IPS-15b (cell line): ENCODE data around the gene NPIPB8.
"Not testable (repeated sequence)": the region's sequence is repeated elsewhere in the genome, so short reads cannot be mapped to it uniquely, and the experiment has no call there.

ENCODE experiments used
- H3K27me3 ChIP-seq: one replicate; pipeline ENCODE4 v1.6.1; 2013; ENCODE audit warnings: low read length; ENCODE audit not compliant: control insufficient read depth, insufficient read depth
- H3K36me3 ChIP-seq: one replicate; pipeline ENCODE4 v1.6.1; 2013; ENCODE audit warnings: low read length; ENCODE audit not compliant: control insufficient read depth, insufficient read depth
- H3K4me1 ChIP-seq: one replicate; pipeline ENCODE4 v1.6.1; 2013; ENCODE audit warnings: mild to moderate bottlenecking, low read length; ENCODE audit not compliant: control insufficient read depth, insufficient read depth
- H3K4me3 ChIP-seq: one replicate; pipeline ENCODE4 v1.5.1; 2013; ENCODE audit warnings: low read depth, low read length
- H3K9ac ChIP-seq: one replicate; pipeline ENCODE4 v1.6.1; 2013; ENCODE audit warnings: low read depth, mild to moderate bottlenecking, low read length
- H3K9me3 ChIP-seq: one replicate; pipeline ENCODE4 v1.6.1; 2013; ENCODE audit warnings: mild to moderate bottlenecking, low read length; ENCODE audit not compliant: control insufficient read depth, insufficient read depth

Gene NPIPB8

GRCh38 chr16:28608867-28609596 is 28.8 kb upstream of the NPIPB8 start:
- not testable (repeated sequence) for H3K4me1 ChIP-seq, H3K9ac ChIP-seq, H3K9me3 ChIP-seq, H3K36me3 ChIP-seq, H3K27me3 ChIP-seq, H3K4me3 ChIP-seq

- no peak within 1 kb of the TSS for H3K4me3 ChIP-seq
- no peaks in the 10 kb centered on the region for H3K27me3 ChIP-seq
- peaks cover 5% of the 10 kb centered on the region for H3K4me1 ChIP-seq
- H3K36me3 ChIP-seq: no peaks in the 10 kb centered on the region
- H3K9ac ChIP-seq: no peak within 1 kb of the TSS
- H3K9me3 ChIP-seq: no peaks in the 10 kb centered on the region
Measured at GRCh38 chr16:28609631-28610594, 28.0 kb upstream of the NPIPB8 start, which contains the start of gene SULT1A1. Gene SULT1A1 (minus strand): TSS chr16:28610044. CDS start chr16:28608855, 1,189 bp downstream.

DNA sequence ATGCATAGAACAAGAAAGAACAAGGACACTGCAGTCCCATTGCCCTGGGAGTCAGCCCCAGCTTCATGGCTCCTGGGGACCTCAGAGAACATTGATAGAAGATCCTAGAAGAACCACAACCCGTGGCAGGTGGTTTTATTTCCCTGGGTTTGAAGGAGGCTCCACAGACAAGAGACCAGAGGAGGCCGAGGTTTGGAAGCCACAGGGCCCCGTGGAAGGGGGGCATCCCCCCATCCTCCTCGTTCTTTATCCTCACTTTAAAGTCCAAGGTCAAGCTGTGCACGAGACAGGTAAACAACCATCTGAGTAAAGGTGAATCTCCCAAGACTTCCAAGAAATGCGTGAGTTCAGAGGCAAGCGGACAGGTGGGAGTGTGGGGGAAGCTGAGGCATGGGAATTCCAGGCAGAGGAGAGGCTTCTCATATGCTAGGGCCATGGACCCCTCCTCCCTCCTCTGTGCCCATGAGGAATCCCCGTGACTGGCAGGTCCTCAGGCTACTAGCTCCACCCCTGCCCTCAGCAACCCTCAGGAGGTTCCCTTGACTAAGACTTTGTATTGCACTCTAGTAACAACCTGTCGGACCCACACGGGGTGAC is 27.2 kb upstream of the NPIPB8 start:
- H3K9ac ChIP-seq: no peak overlapping the region
- H3K4me1 ChIP-seq: peaks cover 5% of the 10 kb centered on the region
- H3K4me3 ChIP-seq: no peak overlapping the region
- H3K27me3 ChIP-seq: no peaks in the 10 kb centered on the region
- no peaks in the 10 kb centered on the region for H3K36me3 ChIP-seq
- H3K9me3 ChIP-seq: no peaks in the 10 kb centered on the region

DNA sequence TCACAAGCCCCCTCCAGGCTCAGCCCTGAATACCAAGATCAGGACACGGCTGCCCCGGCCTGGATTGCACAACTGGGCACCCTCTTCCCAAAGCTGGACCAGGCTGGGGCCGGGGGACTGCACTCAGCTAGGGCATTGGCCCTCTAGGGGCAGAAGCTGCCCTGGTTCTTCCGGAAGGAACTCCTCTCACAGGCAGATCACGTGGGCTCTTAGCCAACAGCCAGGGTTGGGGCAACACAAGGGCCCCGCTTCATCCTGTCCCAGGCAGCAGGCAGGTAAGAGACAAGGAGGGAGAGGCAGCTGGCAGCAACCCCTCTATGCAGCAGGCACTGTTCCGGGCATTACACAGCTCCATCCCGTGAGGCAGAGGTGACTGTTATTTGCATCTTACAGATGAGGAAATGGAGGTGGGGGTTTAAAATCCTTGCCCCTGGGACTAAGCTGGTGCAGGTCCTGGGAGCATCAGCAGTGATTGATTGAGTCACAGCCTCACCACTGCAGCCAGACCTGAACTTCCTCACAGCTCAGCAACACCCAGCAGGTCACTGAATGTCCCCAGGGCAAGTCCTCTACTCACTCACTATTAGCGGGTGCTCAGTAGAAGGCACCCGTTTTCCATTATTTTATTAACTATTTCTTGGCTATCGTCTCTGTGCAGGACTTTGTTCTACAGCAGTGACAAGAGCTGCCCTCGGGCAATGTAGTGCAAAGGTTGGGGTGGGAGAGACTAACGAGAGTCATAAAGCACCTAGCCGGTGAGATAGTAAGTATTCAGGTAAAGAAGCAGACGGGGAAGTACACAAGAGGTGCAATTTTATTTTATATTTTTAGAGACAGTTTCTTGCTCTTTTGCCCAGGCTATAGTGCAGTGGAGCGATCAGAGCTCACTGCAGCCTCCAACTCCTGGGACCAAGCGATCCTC is 25.2 kb upstream of the NPIPB8 start:
- not testable (repeated sequence) for H3K36me3 ChIP-seq, H3K27me3 ChIP-seq, H3K4me3 ChIP-seq, H3K4me1 ChIP-seq, H3K9me3 ChIP-seq, H3K9ac ChIP-seq

DNA sequence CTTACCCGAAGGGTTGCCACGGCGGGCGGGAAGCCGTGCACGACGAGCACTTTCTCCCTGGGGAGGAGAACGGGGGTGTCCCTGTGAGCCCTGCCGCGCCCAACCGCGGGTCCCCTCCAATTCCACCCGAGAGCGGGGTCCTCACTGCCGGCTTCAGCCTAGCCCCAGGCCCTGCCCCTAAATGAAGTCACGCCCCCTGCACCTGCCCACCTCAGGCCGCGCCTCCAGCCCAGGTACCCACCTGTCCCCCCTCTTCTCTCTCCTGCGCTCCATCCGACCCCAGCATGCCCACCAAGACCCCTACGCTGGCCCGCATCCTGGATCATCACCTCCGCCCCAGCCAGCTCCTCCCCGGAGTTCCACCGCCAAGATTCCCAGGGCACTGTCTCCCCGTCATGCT is 24.0 kb upstream of the NPIPB8 start:
- H3K9me3 ChIP-seq, H3K4me3 ChIP-seq: not testable (repeated sequence)

DNA sequence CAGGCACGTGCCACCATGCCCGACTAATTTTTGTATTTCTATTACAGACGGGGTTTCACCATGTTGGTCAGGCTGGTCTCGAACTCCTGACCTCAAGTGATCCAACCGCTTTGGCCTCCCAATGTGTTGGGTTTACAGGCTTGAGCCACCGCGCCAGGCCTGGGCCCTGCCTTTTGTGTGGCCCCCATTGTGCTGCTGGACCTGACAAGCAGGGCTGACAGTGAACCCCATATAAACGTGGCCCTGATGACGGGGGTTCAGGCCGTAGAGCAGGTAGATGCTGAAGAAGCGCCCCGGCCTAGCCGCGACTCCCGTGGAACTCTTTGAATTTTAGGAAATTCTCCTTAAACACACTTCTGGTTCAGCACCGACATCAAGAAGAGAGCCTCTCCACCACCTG is 23.3 kb upstream of the NPIPB8 start:
- H3K9ac ChIP-seq: not testable (repeated sequence)

More for the DNA sequence above, 24.0 kb upstream of the NPIPB8 start:
- H3K27me3 ChIP-seq, H3K9ac ChIP-seq, H3K4me1 ChIP-seq, H3K36me3 ChIP-seq: not testable (repeated sequence)

GRCh38 chr16:28615486-28616223 is 22.2 kb upstream of the NPIPB8 start:
- H3K9me3 ChIP-seq, H3K36me3 ChIP-seq, H3K27me3 ChIP-seq, H3K9ac ChIP-seq, H3K4me1 ChIP-seq, H3K4me3 ChIP-seq: not testable (repeated sequence)

More for the DNA sequence above, 23.3 kb upstream of the NPIPB8 start:
- H3K36me3 ChIP-seq, H3K9me3 ChIP-seq, H3K4me3 ChIP-seq, H3K4me1 ChIP-seq, H3K27me3 ChIP-seq: not testable (repeated sequence)

DNA sequence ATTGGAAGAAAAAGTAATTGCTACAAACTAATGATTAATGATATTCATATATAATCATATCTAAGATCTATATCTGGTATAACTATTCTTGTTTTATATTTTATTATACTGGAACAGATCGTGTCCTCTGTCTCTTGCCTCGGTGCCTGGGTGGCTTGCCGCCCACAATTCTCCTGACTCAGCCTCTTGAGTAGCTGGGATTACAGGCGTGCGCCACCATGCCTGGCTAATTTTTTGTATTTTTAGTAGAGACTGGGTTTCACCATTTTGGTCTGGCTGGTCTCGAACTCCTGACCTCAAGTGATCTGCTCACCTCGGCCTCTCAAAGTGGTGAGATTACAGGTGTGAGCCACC is 21.7 kb upstream of the NPIPB8 start:
- not testable (repeated sequence) for H3K4me1 ChIP-seq, H3K9ac ChIP-seq

GRCh38 chr16:28616636-28617035 is 21.2 kb upstream of the NPIPB8 start:
- H3K36me3 ChIP-seq: no peaks in the 10 kb centered on the region
- no peak overlapping the region for H3K9ac ChIP-seq
- no peak overlapping the region for H3K4me3 ChIP-seq
- no peaks in the 10 kb centered on the region for H3K27me3 ChIP-seq
- no peaks in the 10 kb centered on the region for H3K9me3 ChIP-seq
- peaks cover 5% of the 10 kb centered on the region for H3K4me1 ChIP-seq

More for the DNA sequence above, 21.7 kb upstream of the NPIPB8 start:
- H3K9me3 ChIP-seq, H3K27me3 ChIP-seq, H3K4me3 ChIP-seq, H3K36me3 ChIP-seq: not testable (repeated sequence)

DNA sequence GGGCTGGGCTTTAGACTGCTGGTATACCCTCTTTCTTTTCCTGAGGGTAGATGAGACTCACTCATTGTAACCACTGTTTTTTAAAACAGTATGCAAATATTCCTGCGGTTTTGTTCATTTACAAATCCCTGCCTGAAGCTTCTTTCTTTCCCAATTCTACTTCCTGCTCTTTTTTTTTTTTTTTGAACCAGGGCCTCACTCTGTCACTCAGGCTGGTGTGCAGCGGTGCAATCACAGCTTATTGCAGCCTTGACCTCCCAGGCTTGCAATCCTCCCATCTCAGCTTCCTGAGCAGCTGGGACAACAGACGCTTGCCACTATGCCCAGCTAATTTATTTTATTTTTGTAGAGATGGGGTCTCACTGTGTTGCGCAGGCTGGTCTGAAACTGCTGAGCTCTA is 20.0 kb upstream of the NPIPB8 start:
- no peak overlapping the region for H3K4me3 ChIP-seq
- no peak overlapping the region for H3K9ac ChIP-seq

DNA sequence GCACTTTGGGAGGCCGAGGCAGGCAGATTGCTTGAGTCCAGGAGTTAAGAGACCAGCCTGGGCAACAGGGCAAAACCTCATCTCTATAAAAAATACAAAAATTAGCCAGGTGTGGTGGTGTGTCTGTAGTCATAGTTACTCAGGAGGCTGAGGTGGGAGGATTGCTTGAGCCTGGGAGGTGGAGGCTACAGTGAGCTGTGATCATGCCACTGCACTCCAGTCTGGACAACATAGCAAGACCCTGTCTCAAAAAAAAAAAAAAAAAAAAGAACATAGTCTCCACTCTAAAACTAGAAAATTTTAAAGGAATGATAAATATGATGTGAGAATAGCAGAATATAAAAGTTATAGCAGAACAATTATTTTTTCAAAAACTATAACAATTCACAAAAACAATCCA is 17.5 kb upstream of the NPIPB8 start:
- H3K9ac ChIP-seq, H3K4me3 ChIP-seq, H3K27me3 ChIP-seq, H3K36me3 ChIP-seq, H3K4me1 ChIP-seq, H3K9me3 ChIP-seq: not testable (repeated sequence)

More for the DNA sequence above, 20.0 kb upstream of the NPIPB8 start:
- Histone ChIP-seq H3K36me3 (no peaks in the 10 kb centered on the region), H3K27me3 (no peaks in the 10 kb centered on the region), H3K9me3 (no peaks in the 10 kb centered on the region), H3K4me1 (peaks cover 9% of the 10 kb centered on the region)
